Effector memory CD4-positive, alpha-beta T cell (primary cell): ENCODE data around the gene DEPDC7.
"Not testable (repeated sequence)": the region's sequence is repeated elsewhere in the genome, so short reads cannot be mapped to it uniquely, and the experiment has no call there.

Experiments
- DNase-seq, 3 donors: peaks; one replicate each; pipeline ENCODE4 v3.0.0-alpha.2; 2020
- H3K27ac ChIP-seq: 2 replicates; pipeline ENCODE4 v1.7.0; 2013; ENCODE audit warnings: mild to moderate bottlenecking, low read length, moderate library complexity; ENCODE audit not compliant: insufficient read depth, poor library complexity, severe bottlenecking
- H3K27me3 ChIP-seq: replicated peaks from 2 replicates; pipeline ENCODE4 v1.7.0; 2013; ENCODE audit warnings: mild to moderate bottlenecking, low read length; ENCODE audit not compliant: insufficient read depth, control insufficient read depth, poor library complexity, severe bottlenecking
- H3K36me3 ChIP-seq: 2 replicates; pipeline ENCODE4 v1.7.0; 2013; ENCODE audit warnings: mild to moderate bottlenecking, low read length, moderate library complexity; ENCODE audit not compliant: control insufficient read depth, insufficient read depth
- H3K4me1 ChIP-seq: 2 replicates; pipeline ENCODE4 v1.7.0; 2013; ENCODE audit warnings: low read length, mild to moderate bottlenecking; ENCODE audit not compliant: control insufficient read depth, insufficient read depth, poor library complexity, severe bottlenecking
- H3K4me3 ChIP-seq: 2 replicates; pipeline ENCODE4 v1.7.0; 2013; ENCODE audit warnings: low read length, low read depth, mild to moderate bottlenecking; ENCODE audit not compliant: insufficient read depth, poor library complexity, severe bottlenecking
- H3K9me3 ChIP-seq: 2 replicates; pipeline ENCODE4 v1.7.0; 2013; ENCODE audit warnings: mild to moderate bottlenecking, low read length, moderate library complexity; ENCODE audit not compliant: control insufficient read depth

DEPDC7 gene

DNA sequence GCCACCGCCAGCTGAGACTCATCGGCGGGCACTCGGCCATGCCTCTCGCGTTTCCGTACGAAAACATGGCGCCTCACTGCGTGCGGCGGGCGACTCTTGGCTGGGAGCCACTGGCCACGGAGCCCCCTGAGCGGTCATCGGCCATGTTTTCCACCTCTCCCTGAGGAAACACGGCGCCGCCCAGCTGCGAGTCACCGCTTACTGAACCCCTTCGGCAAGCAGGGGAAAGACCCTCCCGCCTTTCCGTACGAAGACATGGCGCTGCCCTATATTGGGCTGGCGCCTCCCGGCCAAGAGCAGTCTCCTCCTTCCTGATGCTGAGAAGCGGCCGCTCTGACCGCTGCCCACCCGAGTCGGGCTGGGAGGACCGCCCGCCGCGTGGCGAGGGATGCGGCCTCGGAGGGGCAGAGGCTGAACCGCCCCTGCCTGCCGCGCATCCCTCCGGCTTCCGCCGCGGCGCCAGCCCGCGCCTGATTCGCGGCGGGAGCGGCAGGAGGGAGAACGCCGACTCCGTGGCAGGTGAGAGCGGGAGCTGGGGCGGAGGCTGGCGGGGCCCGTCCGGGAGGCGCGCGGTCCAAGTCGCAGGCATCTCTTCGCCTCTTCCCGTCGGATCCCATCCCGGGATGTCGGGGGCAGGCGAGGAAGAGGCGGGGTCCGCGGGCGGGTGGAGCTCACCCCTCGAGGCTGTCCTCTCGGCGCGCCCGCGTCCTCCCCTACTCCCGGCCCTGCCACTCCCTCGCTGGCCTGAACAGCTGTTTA is 23.8 kb downstream of the DEPDC7 start, which contains the start of gene TCP11L1:
TCP11L1 (plus strand) TSS at position 299 of the 759 bp plus-strand sequence. CDS start 4,202 bp downstream, outside the sequence.
- H3K27ac ChIP-seq = peak within 1 kb of the TSS; percentile 77
- H3K4me3 ChIP-seq = peak within 1 kb of the TSS; percentile 100
- DNase-seq = peak; percentile 59 to 78 (median 71)

GRCh38 chr11:33040033-33040861 is 24.6 kb downstream of the DEPDC7 start:
- no peaks in the 10 kb centered on the region for H3K9me3 ChIP-seq
- H3K36me3 ChIP-seq = peaks cover 3% of the 10 kb centered on the region
- H3K4me3 ChIP-seq = peak overlapping the region; percentile 100
- no peaks in the 10 kb centered on the region for H3K4me1 ChIP-seq
- H3K27me3 ChIP-seq = no peaks in the 10 kb centered on the region
- H3K27ac ChIP-seq = peak overlapping the region; percentile 77
- peak in 2 of 3 donors; percentile 9 to 29 for DNase-seq

More for the DNA sequence above, 23.8 kb downstream of the DEPDC7 start, which contains the start of gene TCP11L1:
- no peaks in the 10 kb centered on the region for H3K9me3 ChIP-seq
- no peaks in the 10 kb centered on the region for H3K36me3 ChIP-seq
- no peaks in the 10 kb centered on the region for H3K4me1 ChIP-seq
- H3K27me3 ChIP-seq = no peaks in the 10 kb centered on the region

DNA sequence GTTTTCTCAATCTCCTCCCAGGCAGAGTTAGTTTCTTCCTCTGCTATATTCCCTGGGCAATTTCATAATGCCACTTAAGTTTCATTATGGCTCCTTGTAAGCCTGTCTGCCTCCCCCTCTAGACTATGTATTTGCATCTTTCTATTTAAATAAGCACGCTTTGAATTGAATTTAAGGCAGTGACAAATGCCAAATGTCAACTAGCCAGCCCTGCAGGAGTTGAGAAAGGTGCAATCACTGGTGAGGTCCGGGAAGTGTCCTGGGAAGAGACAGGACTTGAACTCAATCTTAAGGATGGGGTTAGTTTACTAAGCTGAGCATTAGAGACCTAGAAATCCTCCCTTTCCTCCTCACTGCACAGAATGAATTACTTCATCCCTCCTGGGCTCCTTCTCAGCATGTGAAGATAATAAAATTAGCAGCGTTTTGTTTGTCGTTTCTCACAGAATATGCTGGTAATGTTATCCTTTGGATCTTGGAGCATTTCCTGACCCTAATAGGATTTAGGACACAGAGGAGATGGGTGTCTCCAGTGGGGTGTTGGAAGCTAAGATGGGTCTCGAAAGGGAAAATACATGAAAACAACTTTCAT is 25.3 kb downstream of the DEPDC7 start:
- Histone ChIP-seq H3K4me3 (no peak overlapping the region), H3K9me3 (no peaks in the 10 kb centered on the region), H3K27me3 (no peaks in the 10 kb centered on the region), H3K4me1 (no peaks in the 10 kb centered on the region), H3K36me3 (peaks cover 3% of the 10 kb centered on the region), H3K27ac (no peak overlapping the region)
- DNase-seq = no peak

DNA sequence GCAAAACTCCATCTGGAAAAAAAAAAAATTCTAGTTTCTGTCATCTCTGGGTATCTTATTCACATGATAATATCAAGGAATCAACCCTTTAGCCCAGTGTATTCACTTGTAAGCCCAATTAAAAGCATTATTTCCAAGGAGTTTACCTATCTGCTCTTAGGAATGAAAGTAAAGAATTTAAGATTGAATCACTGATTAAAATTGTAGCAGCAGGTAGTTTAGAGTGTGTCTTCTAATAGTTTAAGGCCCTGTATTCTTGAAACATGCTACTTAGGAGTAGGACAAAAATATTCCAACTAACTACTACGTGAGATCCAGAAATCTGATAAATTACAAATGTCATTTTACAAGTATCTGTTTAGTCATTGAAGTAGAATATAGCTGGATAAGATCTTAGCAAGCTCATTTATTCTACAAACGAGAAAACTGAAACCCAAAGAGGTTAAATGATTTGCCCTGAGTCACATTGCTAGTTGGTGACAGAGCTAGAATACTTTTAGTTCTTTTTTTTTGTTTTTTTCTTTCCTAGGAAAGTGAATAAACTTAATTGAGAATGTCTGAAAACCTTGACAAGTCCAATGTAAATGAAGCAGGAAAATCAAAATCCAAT is 27.6 kb downstream of the DEPDC7 start:
- H3K4me1 ChIP-seq = no peaks in the 10 kb centered on the region
- peaks cover 3% of the 10 kb centered on the region for H3K36me3 ChIP-seq
- no peaks in the 10 kb centered on the region for H3K27me3 ChIP-seq
- H3K4me3 ChIP-seq = no peak overlapping the region
- no peak for DNase-seq
- no peaks in the 10 kb centered on the region for H3K9me3 ChIP-seq
- H3K27ac ChIP-seq = no peak overlapping the region

GRCh38 chr11:33044285-33044756 is 28.6 kb downstream of the DEPDC7 start:
- H3K4me1 ChIP-seq = no peaks in the 10 kb centered on the region
- peaks cover 3% of the 10 kb centered on the region for H3K36me3 ChIP-seq
- no peak overlapping the region for H3K4me3 ChIP-seq
- no peaks in the 10 kb centered on the region for H3K27me3 ChIP-seq
- no peaks in the 10 kb centered on the region for H3K9me3 ChIP-seq
- DNase-seq = no peak
- H3K27ac ChIP-seq = no peak overlapping the region

- H3K27ac ChIP-seq = no peak overlapping the region
- H3K9me3 ChIP-seq = no peaks in the 10 kb centered on the region
- H3K27me3 ChIP-seq = no peaks in the 10 kb centered on the region
- H3K4me3 ChIP-seq = no peak overlapping the region
- peaks cover 3% of the 10 kb centered on the region for H3K36me3 ChIP-seq
- no peak for DNase-seq
- no peaks in the 10 kb centered on the region for H3K4me1 ChIP-seq
These were observed 30.0 kb downstream of the DEPDC7 start for GRCh38 chr11:33045551-33046255.

DNA sequence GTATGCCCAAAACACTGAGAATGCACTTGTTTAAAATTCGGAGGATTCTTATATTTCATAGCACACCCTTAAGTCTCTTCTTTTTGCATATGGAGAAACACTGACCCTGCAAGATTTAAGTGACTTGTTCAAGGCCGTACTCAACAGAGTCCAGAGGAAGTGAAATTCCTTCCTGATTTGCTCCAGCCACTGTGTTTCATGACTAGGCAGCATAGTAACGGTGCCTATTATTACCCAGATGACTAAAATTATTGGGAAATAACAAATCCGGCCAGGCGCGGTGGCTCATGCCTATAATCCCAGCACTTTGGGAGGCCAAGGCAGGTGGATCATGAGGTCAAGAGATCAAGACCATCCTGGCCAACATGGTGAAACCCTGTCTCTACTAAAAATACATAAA is 33.0 kb downstream of the DEPDC7 start:
- not testable (repeated sequence) for DNase-seq, H3K27ac ChIP-seq, H3K9me3 ChIP-seq, H3K36me3 ChIP-seq, H3K4me3 ChIP-seq, H3K4me1 ChIP-seq, H3K27me3 ChIP-seq

- not testable (repeated sequence) for H3K4me1 ChIP-seq, H3K9me3 ChIP-seq, H3K27ac ChIP-seq, H3K4me3 ChIP-seq, H3K36me3 ChIP-seq, DNase-seq, H3K27me3 ChIP-seq
These were observed 34.1 kb downstream of the DEPDC7 start for GRCh38 chr11:33049565-33050408.
